GM10266 (cell line): Measurements from ENCODE around the gene PTPRJ.

Experiments
- DNase-seq: peaks from one replicate; pipeline ENCODE4 v3.0.0; 2012; ENCODE audit errors: extremely low spot score
- CTCF ChIP-seq: IDR thresholded peaks from 2 replicates; pipeline ENCODE4 v1.5.1; 2012; ENCODE audit warnings: mild to moderate bottlenecking, low read depth; ENCODE audit not compliant: control insufficient read depth, insufficient read depth; ENCODE audit errors: missing control alignments

The PTPRJ gene

GRCh38 chr11:48045536-48045935 lies 65.2 kb downstream of the PTPRJ start:
- no peak for TF ChIP-seq CTCF
- DNase-seq, result no peak

- DNase-seq, result no peak
- no peak for TF ChIP-seq CTCF
Observed at GRCh38 chr11:48047616-48048015, 67.3 kb downstream of the PTPRJ start.

- no peak for DNase-seq
- TF ChIP-seq CTCF, result no peak
Observed at GRCh38 chr11:48049036-48049435, 68.7 kb downstream of the PTPRJ start.

GRCh38 chr11:48050304-48050703 lies 69.9 kb downstream of the PTPRJ start:
- DNase-seq, result no peak

GRCh38 chr11:48051217-48051830 lies 71.0 kb downstream of the PTPRJ start:
- no peak for TF ChIP-seq CTCF
- no peak for DNase-seq

More at GRCh38 chr11:48050304-48050703, 69.9 kb downstream of the PTPRJ start:
- no peak for TF ChIP-seq CTCF

GRCh38 chr11:48052183-48053044 lies 72.1 kb downstream of the PTPRJ start:
- DNase-seq, result no peak
- TF ChIP-seq CTCF, result no peak

- TF ChIP-seq CTCF, result no peak
- no peak for DNase-seq
Observed at GRCh38 chr11:48054994-48055291, 74.6 kb downstream of the PTPRJ start.
